Measurements from ENCODE around the gene UNC119.
"Not testable (repeated sequence)": the region's sequence is repeated elsewhere in the genome, so short reads cannot be mapped to it uniquely, and the experiment has no call there.

The UNC119 gene

DNA sequence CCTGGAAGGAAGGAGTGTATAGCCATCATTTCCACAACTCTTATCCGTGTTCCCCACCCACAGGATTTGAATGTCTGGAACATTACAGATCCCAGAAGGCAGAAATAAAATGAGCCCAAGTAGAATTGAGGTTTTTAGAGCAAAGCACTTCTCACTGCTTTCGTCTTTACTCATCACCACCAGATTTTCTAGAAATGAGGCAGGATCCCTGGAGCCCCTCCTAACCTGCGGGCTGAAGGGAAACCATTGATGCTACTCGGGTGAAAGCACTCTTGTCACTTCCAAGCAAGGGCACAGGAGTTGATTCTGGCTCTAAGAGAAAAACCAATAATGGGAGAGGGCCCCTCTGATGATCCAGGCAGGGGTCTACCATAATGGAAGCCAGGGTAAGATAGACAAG, 27.1 kb upstream of the UNC119 start:
- Histone ChIP-seq H3K9me3 (ENCODE audit: insufficient read depth, low read depth, low read length) (no peaks in the 10 kb centered on the region), H3K9ac (ENCODE audit: low read depth, low read length) (no peak overlapping the region), H3K4me3 (ENCODE audit: low read length) (no peak overlapping the region), H3K27ac (ENCODE audit: low read depth, low read length) (no peak overlapping the region), H3K4me1 (ENCODE audit: insufficient read depth, low read length) (peaks cover 3% of the 10 kb centered on the region; the same call in 1 of the 2 replicates), H3K27me3 (ENCODE audit: insufficient read depth, low read length) (peaks cover 3% of the 10 kb centered on the region; the same call in 1 of the 2 replicates), H3K36me3 (ENCODE audit: insufficient read depth, low read length) (peaks cover 72% of the 10 kb centered on the region)
- 96% methylated on average over 4 of the region's 4 CpGs for WGBS

DNA sequence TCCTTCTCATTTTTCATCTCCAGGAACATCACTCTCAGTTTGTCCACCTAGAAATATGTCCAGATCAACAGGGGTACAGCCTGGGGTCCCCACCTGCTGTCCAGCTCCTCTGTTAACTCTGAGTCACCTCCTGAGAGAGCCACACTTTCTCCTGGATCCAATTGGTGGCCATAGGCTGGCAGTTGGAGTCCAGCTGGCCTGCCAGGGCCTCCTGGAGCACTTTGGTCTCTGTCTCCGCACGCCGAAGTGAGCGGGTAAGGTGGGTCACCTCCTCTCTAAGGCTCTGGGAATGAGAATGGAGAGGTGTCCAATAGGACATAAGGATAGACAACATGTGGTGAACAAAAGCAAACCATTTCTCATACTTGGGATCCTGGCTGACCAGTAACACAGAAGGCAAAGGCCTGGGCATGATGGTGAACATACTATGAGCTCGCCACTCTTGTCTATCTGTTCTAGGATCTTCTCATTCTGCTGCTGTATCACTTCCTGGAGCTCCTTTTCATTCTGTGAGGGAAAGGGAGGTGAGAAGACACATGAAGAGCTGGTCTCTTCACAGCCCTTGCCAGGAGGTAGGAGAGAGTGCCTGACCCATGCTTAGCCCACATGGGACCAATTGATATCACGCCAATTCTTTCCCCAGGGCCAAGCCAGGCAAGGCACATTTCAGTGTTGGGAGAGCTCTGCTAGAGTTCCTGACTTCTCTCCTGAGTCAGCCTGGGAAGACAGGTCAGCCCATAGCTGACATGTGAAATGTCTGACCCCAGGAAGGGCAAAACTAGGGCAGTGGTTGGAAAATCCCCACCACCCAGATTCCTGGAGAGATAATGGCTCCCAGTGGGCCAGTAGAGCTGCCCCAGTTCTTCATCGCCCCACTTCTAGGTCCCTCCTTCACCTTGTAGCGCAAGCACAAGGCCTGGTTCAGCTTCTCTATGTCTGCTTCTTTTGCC, 26.1 kb upstream of the UNC119 start:
- 98% methylated on average over 8 of the region's 8 CpGs for WGBS
- peaks cover 63% of the 10 kb centered on the region for H3K36me3 ChIP-seq (ENCODE audit: insufficient read depth, low read length)
- H3K4me3 ChIP-seq (ENCODE audit: low read length) = no peak overlapping the region
- H3K27me3 ChIP-seq (ENCODE audit: insufficient read depth, low read length) = peaks cover 3% of the 10 kb centered on the region; the same call in 1 of the 2 replicates
- no peaks in the 10 kb centered on the region for H3K9me3 ChIP-seq (ENCODE audit: insufficient read depth, low read depth, low read length)
- no peak overlapping the region for H3K27ac ChIP-seq (ENCODE audit: low read depth, low read length)
- peaks cover 3% of the 10 kb centered on the region; the same call in 1 of the 2 replicates for H3K4me1 ChIP-seq (ENCODE audit: insufficient read depth, low read length)
- H3K9ac ChIP-seq (ENCODE audit: low read depth, low read length) = no peak overlapping the region

DNA sequence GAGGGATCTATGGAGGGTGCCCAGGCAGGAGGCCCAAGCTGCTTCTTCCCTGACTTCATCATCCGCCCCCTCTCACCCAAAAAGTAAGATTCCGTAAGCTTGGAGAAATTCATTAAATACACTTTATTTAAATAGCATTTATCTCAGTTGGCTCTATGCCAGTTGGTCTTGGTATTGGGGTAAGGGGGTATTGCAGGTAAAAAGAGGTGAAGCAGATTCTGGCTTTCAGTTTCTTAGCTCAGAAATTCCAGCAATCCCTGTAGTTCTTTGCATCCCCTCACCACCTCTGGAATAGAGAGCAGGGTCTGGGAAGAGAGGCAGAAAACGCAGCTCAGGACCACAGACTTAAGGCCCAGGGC, 25.0 kb upstream of the UNC119 start:
- peaks cover 3% of the 10 kb centered on the region; the same call in 1 of the 2 replicates for H3K4me1 ChIP-seq (ENCODE audit: insufficient read depth, low read length)
- no peak overlapping the region; the same call in 1 of the 2 replicates for H3K27ac ChIP-seq (ENCODE audit: low read depth, low read length)
- peaks cover 53% of the 10 kb centered on the region for H3K36me3 ChIP-seq (ENCODE audit: insufficient read depth, low read length)
- no peak overlapping the region for H3K4me3 ChIP-seq (ENCODE audit: low read length)
- peaks cover 10% of the 10 kb centered on the region; the same call in 1 of the 2 replicates for H3K27me3 ChIP-seq (ENCODE audit: insufficient read depth, low read length)
- no peaks in the 10 kb centered on the region for H3K9me3 ChIP-seq (ENCODE audit: insufficient read depth, low read depth, low read length)
- WGBS = 81% methylated on average over 1 of the region's 3 CpGs
- no peak overlapping the region for H3K9ac ChIP-seq (ENCODE audit: low read depth, low read length)

DNA sequence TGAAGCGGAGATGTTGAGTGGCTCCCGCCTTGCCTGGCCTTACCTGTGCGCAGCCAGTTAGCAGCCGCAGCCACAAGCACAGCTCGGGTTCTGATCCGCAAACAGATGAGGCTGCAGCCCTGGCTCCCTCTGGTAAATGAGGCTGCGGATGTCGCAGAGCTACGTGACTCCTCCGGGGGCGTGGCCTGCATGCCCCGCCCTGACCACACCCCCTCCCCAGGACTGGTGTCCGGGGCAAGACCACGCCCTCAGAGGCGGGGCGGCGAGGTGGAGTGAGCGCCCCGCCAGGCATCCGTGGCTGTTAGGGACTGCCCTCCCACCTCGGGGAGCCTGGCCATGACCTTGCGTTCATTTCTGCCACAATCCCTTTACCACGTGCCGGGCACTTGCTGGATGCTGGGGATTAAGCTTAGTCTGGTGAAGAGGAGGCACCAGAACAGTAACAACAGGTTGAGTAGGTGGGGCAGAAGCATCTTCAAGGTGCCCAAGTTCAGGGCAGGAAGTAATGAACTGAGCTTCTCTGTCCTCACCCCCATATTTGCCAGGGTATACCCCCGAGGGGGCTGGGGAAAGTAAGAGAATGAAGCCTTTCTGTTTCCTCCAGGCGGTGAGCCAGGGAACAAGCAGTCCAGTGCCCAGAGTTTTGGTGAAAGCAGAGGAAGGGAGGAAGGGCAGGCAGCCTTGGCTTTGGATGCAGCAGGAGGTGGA, 24.5 kb upstream of the UNC119 start, which contains the start of gene ALDOC:
Gene ALDOC (minus strand): TSS at position 138 of the 708 bp plus-strand sequence. CDS start 1,363 bp downstream, outside the sequence.
- Histone ChIP-seq H3K27ac (ENCODE audit: low read depth, low read length) (peak within 1 kb of the TSS; percentile 59; the same call in 1 of the 2 replicates), H3K9me3 (ENCODE audit: insufficient read depth, low read depth, low read length) (no peaks in the 10 kb centered on the region), H3K36me3 (ENCODE audit: insufficient read depth, low read length) (peaks cover 47% of the 10 kb centered on the region), H3K4me3 (ENCODE audit: low read length) (peak within 1 kb of the TSS; percentile 45), H3K9ac (ENCODE audit: low read depth, low read length) (no peak within 1 kb of the TSS), H3K27me3 (ENCODE audit: insufficient read depth, low read length) (peaks cover 16% of the 10 kb centered on the region; the same call in 1 of the 2 replicates), H3K4me1 (ENCODE audit: insufficient read depth, low read length) (peaks cover 3% of the 10 kb centered on the region; the same call in 1 of the 2 replicates)
- WGBS = 7% methylated on average over 26 of the region's 26 CpGs

DNA sequence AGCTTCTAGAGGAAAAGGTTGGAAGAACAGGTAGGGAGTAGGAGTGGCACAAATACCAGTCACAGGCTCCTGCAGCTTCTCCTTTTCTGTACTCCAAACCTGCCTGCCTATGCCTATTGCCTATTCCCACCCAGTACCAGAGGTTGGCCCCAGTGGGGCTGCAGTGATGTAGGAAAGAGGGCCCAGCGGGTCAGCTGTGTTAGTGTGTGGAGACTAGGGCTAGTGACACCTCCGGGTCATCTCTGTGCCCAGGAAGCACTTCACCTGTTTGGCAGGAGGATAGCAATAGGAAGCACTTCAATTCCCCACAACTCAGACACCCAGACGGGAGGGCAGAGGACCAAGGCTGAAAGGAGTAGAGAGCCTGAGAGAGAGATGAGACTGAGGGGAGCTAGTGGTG, 23.6 kb upstream of the UNC119 start:
- peaks cover 18% of the 10 kb centered on the region; the same call in 1 of the 2 replicates for H3K27me3 ChIP-seq (ENCODE audit: insufficient read depth, low read length)
- H3K27ac ChIP-seq (ENCODE audit: low read depth, low read length); H3K9me3 ChIP-seq (ENCODE audit: insufficient read depth, low read depth, low read length); H3K4me1 ChIP-seq (ENCODE audit: insufficient read depth, low read length); H3K9ac ChIP-seq (ENCODE audit: low read depth, low read length): not testable (repeated sequence)
- H3K4me3 ChIP-seq (ENCODE audit: low read length) = peak overlapping the region; percentile 39
- H3K36me3 ChIP-seq (ENCODE audit: insufficient read depth, low read length) = peaks cover 43% of the 10 kb centered on the region
- 76% methylated on average over 2 of the region's 3 CpGs for WGBS

DNA sequence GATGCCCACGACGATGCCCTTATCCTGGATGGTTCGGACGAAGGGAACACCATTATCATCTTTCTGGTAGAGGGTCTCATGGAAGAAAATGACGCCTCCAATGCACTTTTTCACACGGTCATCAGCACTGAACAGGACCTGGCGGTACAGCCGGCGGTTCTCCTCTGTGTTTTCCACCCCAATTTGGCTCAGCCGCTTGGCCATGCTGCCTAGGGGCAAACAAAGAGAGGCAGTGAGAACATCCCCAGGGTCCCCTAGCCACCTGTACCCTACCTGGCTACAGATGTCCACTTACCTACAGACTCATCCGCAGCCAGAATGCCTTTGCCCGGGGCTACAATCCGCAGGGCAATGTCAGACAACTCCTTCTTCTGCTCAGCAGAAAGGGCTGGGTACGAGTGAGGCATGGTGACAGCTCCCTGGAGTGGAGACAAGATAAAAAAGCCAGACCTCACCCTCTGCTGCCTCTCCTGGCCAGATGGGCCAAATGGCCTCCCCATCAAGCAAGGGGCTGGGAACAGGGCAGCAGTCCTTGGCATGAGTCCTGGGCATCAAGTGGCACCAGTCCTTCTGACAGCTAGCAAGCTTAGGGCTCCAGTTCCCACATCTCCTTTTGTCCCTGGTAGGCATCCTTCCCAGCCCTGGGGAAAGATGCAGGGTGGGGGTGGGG, 22.8 kb upstream of the UNC119 start:
- no peak overlapping the region for H3K4me3 ChIP-seq (ENCODE audit: low read length)
- WGBS = 93% methylated on average over 14 of the region's 14 CpGs
- peaks cover 36% of the 10 kb centered on the region for H3K36me3 ChIP-seq (ENCODE audit: insufficient read depth, low read length)
- H3K4me1 ChIP-seq (ENCODE audit: insufficient read depth, low read length) = peaks cover 6% of the 10 kb centered on the region
- H3K27ac ChIP-seq (ENCODE audit: low read depth, low read length) = no peak overlapping the region
- H3K9ac ChIP-seq (ENCODE audit: low read depth, low read length) = no peak overlapping the region
- no peaks in the 10 kb centered on the region for H3K9me3 ChIP-seq (ENCODE audit: insufficient read depth, low read depth, low read length)
- peaks cover 18% of the 10 kb centered on the region; the same call in 1 of the 2 replicates for H3K27me3 ChIP-seq (ENCODE audit: insufficient read depth, low read length)

DNA sequence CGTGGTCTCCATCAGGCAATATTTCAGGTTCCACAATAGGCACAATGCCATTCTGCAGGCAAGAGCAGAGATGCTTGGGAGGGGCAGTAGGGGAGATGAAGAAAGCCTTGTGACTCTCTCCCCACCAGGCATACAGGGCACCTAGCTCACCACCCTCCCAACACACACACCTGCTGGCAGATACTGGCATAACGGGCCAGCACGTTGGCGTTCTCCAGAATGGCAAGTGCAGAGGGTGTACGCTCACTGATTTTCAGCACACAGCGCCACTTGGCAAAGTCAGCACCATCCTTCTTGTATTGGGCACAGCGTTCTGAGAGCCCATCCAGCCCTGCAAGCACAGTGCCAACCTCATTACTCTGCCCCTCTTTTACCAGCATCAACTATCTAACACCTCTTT, 22.1 kb upstream of the UNC119 start:
- Histone ChIP-seq H3K27ac (ENCODE audit: low read depth, low read length) (no peak overlapping the region), H3K36me3 (ENCODE audit: insufficient read depth, low read length) (peaks cover 29% of the 10 kb centered on the region), H3K9me3 (ENCODE audit: insufficient read depth, low read depth, low read length) (no peaks in the 10 kb centered on the region), H3K4me1 (ENCODE audit: insufficient read depth, low read length) (peaks cover 6% of the 10 kb centered on the region), H3K4me3 (ENCODE audit: low read length) (no peak overlapping the region), H3K9ac (ENCODE audit: low read depth, low read length) (no peak overlapping the region), H3K27me3 (ENCODE audit: insufficient read depth, low read length) (peaks cover 18% of the 10 kb centered on the region; the same call in 1 of the 2 replicates)
- WGBS = 90% methylated on average over 7 of the region's 7 CpGs

DNA sequence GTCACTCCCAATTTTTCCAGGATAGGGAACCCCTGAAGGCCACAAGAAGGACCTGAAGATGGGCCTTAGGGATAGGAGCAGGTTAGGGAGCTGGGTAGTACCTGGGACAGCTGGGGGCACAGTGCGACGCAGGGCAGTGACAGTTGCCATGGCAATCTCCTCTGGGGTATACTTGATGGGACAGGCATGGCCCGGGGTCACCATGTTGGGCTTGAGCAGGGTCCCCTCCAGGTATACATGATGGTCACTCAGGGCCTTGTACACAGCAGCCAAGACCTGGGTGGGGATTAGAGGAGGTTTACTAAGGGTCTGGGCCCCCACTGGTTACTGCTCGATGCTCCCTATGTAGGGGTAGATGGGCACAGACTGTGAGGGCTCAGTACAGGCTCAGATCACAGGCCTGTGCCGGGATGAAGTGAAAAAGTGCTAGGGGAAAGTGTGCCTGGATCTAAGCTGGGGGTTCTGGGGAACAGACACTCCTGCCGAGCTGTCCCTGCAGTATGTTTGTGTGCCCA, 21.6 kb upstream of the UNC119 start:
- WGBS = 91% methylated on average over 6 of the region's 6 CpGs
- H3K9ac ChIP-seq (ENCODE audit: low read depth, low read length) = no peak overlapping the region
- H3K4me1 ChIP-seq (ENCODE audit: insufficient read depth, low read length) = peaks cover 6% of the 10 kb centered on the region
- peaks cover 18% of the 10 kb centered on the region; the same call in 1 of the 2 replicates for H3K27me3 ChIP-seq (ENCODE audit: insufficient read depth, low read length)
- H3K36me3 ChIP-seq (ENCODE audit: insufficient read depth, low read length) = peaks cover 24% of the 10 kb centered on the region
- H3K9me3 ChIP-seq (ENCODE audit: insufficient read depth, low read depth, low read length) = no peaks in the 10 kb centered on the region
- H3K27ac ChIP-seq (ENCODE audit: low read depth, low read length) = no peak overlapping the region
- H3K4me3 ChIP-seq (ENCODE audit: low read length) = no peak overlapping the region

DNA sequence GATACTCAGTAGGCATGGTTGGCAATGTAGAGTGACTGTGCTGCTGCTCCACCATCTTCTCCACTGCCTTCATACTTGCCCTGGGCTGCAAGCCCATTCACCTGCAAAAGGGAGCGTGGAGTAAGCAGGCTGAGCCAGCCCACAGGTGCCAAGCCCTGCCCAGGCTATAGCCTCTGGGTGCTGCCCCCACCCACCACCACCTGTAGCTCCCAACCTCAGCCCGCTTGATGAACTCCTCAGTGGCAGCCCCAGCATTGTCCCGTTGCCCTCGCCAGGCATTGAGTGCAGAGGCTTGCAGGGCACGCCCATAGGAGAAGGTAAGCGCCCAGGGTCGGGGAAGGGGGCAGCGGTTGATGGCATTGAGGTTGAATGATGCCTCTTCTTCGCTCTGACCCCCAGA, 21.1 kb upstream of the UNC119 start:
- Histone ChIP-seq H3K4me1 (ENCODE audit: insufficient read depth, low read length) (peaks cover 6% of the 10 kb centered on the region), H3K9ac (ENCODE audit: low read depth, low read length) (no peak overlapping the region), H3K4me3 (ENCODE audit: low read length) (no peak overlapping the region), H3K27me3 (ENCODE audit: insufficient read depth, low read length) (peaks cover 18% of the 10 kb centered on the region; the same call in 1 of the 2 replicates), H3K9me3 (ENCODE audit: insufficient read depth, low read depth, low read length) (no peaks in the 10 kb centered on the region), H3K36me3 (ENCODE audit: insufficient read depth, low read length) (peaks cover 18% of the 10 kb centered on the region), H3K27ac (ENCODE audit: low read depth, low read length) (no peak overlapping the region)
- 89% methylated on average over 9 of the region's 9 CpGs for WGBS

DNA sequence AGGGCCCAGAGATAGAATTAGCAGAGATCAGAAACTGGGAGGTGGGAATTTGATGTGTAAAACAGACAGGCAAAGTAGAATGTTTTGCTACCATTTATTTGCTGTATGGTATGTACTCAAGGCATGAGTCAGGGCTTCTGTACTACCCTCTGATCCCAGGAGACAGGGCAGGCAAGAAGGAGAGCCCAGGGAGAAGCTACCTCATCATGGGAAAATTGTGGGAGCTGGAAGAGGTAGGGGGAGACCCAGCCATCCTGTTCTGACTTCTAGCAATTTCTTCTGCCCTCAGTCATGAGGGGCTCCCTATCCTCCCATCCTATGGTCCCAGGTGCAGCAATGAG, 20.6 kb upstream of the UNC119 start:
- Histone ChIP-seq H3K4me3 (ENCODE audit: low read length) (no peak overlapping the region), H3K36me3 (ENCODE audit: insufficient read depth, low read length) (peaks cover 13% of the 10 kb centered on the region), H3K27ac (ENCODE audit: low read depth, low read length) (no peak overlapping the region), H3K9me3 (ENCODE audit: insufficient read depth, low read depth, low read length) (no peaks in the 10 kb centered on the region), H3K27me3 (ENCODE audit: insufficient read depth, low read length) (peaks cover 18% of the 10 kb centered on the region; the same call in 1 of the 2 replicates), H3K4me1 (ENCODE audit: insufficient read depth, low read length) (peaks cover 6% of the 10 kb centered on the region), H3K9ac (ENCODE audit: low read depth, low read length) (no peak overlapping the region)

Data from HUES64 (cell line).